ENCODE measurements around the gene SCNN1A. TPM values are rescaled to one million over a fixed set of nuclear protein-coding genes. Genes with fewer than 3 reads are reported as not detected.

The SCNN1A gene
- total RNA-seq, 1 experiment from 2014 or later = 118 TPM

DNA sequence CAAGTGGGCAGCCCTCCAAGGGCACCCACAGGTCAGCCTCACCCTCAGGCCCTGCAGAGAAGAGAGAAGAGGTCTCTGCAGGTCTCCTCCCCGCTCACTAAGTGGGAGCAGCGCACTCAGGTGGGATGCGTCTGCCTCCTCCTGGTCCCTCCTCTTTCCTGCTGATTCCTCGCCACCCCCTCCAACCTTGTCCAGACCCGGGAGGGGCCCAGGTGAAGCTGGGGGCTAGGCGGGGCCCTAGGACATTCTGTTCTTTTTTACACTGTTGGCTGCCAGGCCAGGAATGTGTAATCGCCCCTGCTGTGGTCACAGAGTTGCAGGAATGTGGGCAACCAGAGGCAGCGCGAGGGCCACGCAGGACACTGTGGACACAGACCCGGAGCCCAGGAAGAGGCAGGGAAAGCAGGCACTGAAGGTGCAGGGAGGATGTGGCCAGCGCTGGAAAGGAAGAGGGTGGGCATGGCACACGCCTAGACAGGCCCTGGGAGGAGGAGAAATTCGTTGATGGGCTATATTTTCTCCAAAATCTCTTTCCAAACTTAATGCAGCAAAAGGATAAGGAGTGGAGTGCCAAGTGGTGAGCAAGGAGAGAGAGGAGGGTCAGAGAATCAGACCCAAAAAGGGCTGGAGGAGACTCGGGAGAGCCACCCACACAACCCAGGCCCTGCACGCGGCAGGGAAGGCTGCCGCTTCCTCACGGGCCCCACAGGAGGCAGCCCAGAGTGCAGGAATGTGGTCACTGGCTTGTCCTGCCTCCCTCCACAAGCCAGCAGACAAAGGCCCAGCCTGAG is 911 bp upstream of the SCNN1A start (continued):
- no peak for TF ChIP-seq REST (IDR thresholded peaks at IDR 0.05; ENCODE audit: low read depth)
- no peak for TF ChIP-seq ZNF274 (IDR thresholded peaks at IDR 0.05; ENCODE audit: low read depth, low read length)
- TF ChIP-seq ATF3 (IDR thresholded peaks at IDR 0.05) = no peak

- ChIA-PET RAD21 (ENCODE audit: low non-redundant PET in 1 of 2, low total read pairs in 2 of 2, uncharacterized antibody in 2 of 2, unreplicated experiment in 2 of 2) (interaction anchor here in 1 of 2 experiments (1.4 kb wide), 1 partner anchor 49 kb away, joined by 3 read pairs; no protein-coding TSS in a partner anchor), POLR2A (interaction anchor here (1.0 to 1.9 kb wide), 5 partner anchors 29 to 96 kb away, joined by 3 to 11 read pairs (median 5); partner anchors contain the start of genes TNFRSF1A and VAMP1), CTCF (interaction anchor here (1.4 to 2.0 kb wide), 2 partner anchors 38 to 49 kb away, joined by 4 to 5 read pairs; no protein-coding TSS in a partner anchor)
- Histone ChIP-seq H3K36me3 (ENCODE audit: control insufficient read depth in 1 of 2, insufficient read depth in 2 of 2, low read length in 2 of 2) (no peaks in the 10 kb centered on the region), H3K9me3 (ENCODE audit: control insufficient read depth in 1 of 2, insufficient read depth in 1 of 2, low read depth in 1 of 2, low read length in 2 of 2) (no peaks in the 10 kb centered on the region), H3K27ac (ENCODE audit: low read depth, low read length) (peak overlapping the region; percentile 100), H3K9me2 (ENCODE audit: insufficient read depth) (no peaks in the 10 kb centered on the region), H3K9ac (ENCODE audit: low read length) (peak overlapping the region; percentile 73), H3K27me3 (ENCODE audit: insufficient read depth, low read length) (no peaks in the 10 kb centered on the region), H3K79me2 (ENCODE audit: insufficient read depth, low read length) (peaks cover 40% of the 10 kb centered on the region), H3K4me2 (ENCODE audit: low read length) (peak overlapping the region; percentile 91), H3K4me1 (ENCODE audit: control insufficient read depth in 1 of 2, insufficient read depth in 2 of 2, low read length in 2 of 2) (peaks cover 80 to 90% of the 10 kb centered on the region in 2 experiments), H3K4me3 (replicated peaks in 1 of 2; ENCODE audit: low read depth in 1 of 2, low read length in 2 of 2) (peak overlapping the region; percentile 54 to 58), H2AFZ (ENCODE audit: low read depth, low read length, poor library complexity, severe bottlenecking) (no peak overlapping the region), H4K20me1 (ENCODE audit: insufficient read depth) (no peaks in the 10 kb centered on the region)
- no TSS peak for BruUV-seq (replicated peaks)
- intact Hi-C loops (cut with micrococcal nuclease) = no loop called here
- ATAC-seq (no peak), DNase-seq (ENCODE audit: low read depth, low spot score) (no peak)
- TF ChIP-seq POLR2AphosphoS5 (IDR thresholded peaks at IDR 0.05; ENCODE audit: low read depth, low read length) = 0 out of 2 replicates have a peak, but pooled peaks have one; percentile 18
- TF ChIP-seq, protein P1, sequence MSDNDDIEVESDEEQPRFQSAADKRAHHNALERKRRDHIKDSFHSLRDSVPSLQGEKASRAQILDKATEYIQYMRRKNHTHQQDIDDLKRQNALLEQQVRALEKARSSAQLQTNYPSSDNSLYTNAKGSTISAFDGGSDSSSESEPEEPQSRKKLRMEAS (IDR thresholded peaks at IDR 0.05) = no peak
- no peak for TF ChIP-seq ZFX (IDR thresholded peaks at IDR 0.05)
- no peak for TF ChIP-seq FOSL1 (IDR thresholded peaks at IDR 0.05; ENCODE audit: low read depth)
Measured at GRCh38 chr12:6374786-6375160, 590 bp downstream of the SCNN1A start.
